GM12891 (cell line): Measurements from ENCODE around the gene ZKSCAN8.

Experiments used
- DNase-seq: peaks from one replicate; pipeline ENCODE4 v3.0.0; 2011; ENCODE audit warnings: low spot score; ENCODE audit not compliant: insufficient read length
- FAIRE-seq: peaks from 2 replicates; lab custom pipeline; 2011; peaks lifted over from hg19 to GRCh38; lab: Jason Lieb, UNC
- PAX5 ChIP-seq: IDR thresholded peaks from 2 replicates; pipeline ENCODE4 v1.6.1; 2011; ENCODE audit warnings: low read length, moderate library complexity, mild to moderate bottlenecking; ENCODE audit not compliant: insufficient read depth, severe bottlenecking
- POLR2A ChIP-seq: IDR thresholded peaks from 2 replicates; pipeline ENCODE4 v1.6.1; 2011; ENCODE audit warnings: low read depth, low read length, control low read depth
- POLR2AphosphoS5 ChIP-seq: IDR thresholded peaks from 2 replicates; pipeline ENCODE4 v1.6.1; 2011; ENCODE audit warnings: low read depth, low read length, control low read depth
- POU2F2 ChIP-seq: IDR thresholded peaks from 2 replicates; pipeline ENCODE4 v1.6.1; 2011; ENCODE audit warnings: low read depth, mild to moderate bottlenecking, control low read depth, low read length, moderate library complexity
- SPI1 ChIP-seq: IDR thresholded peaks from 2 replicates; pipeline ENCODE4 v1.6.1; 2011; ENCODE audit warnings: low read depth, low read length, control low read depth
- TAF1 ChIP-seq: IDR thresholded peaks from 2 replicates; pipeline ENCODE4 v1.6.1; 2011; ENCODE audit warnings: low read depth, low read length, control low read depth

Gene ZKSCAN8

GRCh38 chr6:28203201-28203600, 61.5 kb downstream of the ZKSCAN8 start:
- no peak for FAIRE-seq
- DNase-seq, result no peak
- TF ChIP-seq POU2F2 (no peak), SPI1 (no peak), PAX5 (no peak), TAF1 (no peak)

DNA sequence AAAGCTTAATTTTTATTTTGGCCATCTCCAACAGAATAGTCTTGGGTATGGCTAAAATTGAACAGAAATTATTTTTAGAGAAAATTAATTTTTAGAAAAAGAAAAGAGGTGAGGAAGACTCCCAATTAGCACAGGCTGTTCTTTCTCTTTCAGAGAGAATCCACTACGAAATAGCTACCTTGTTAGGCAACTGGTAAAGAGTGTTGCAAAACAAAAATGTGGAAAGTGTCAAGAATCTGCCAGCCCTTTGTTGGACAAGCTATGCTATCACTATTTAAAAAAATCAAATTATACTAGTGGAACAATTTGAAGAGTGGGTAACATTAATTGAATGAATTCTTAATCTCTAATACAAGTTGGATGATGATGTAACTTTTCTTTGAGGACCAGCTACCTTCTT, 64.2 kb downstream of the ZKSCAN8 start:
- no peak for FAIRE-seq
- no peak for TF ChIP-seq POU2F2
- no peak for TF ChIP-seq SPI1
- TF ChIP-seq POLR2AphosphoS5, result no peak
- TF ChIP-seq TAF1, result no peak
- no peak for TF ChIP-seq POLR2A
- no peak for TF ChIP-seq PAX5
- no peak for DNase-seq

DNA sequence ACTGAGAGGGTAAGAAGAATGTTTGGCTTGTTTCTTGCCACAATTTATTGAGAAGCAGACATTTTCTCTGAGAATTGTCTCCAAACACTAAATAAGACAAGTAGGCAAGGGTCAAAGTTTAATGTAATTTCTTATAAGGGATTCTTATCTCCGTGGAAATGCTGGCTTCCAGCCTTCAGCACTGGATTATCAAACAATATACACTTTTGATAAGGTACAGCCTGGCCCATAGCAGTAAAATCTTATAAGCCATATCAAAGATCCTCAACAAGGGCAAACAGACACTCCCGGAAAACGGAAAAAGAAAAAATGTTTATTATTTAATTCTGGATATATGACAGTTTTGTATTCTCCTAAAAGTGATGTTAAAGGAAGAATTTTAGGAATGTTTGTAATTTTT, 64.8 kb downstream of the ZKSCAN8 start:
- TF ChIP-seq SPI1, result no peak
- no peak for TF ChIP-seq PAX5
- TF ChIP-seq POU2F2, result no peak
- TF ChIP-seq POLR2A, result no peak
- TF ChIP-seq POLR2AphosphoS5, result no peak
- no peak for TF ChIP-seq TAF1
- DNase-seq (no peak), FAIRE-seq (no peak)

DNA sequence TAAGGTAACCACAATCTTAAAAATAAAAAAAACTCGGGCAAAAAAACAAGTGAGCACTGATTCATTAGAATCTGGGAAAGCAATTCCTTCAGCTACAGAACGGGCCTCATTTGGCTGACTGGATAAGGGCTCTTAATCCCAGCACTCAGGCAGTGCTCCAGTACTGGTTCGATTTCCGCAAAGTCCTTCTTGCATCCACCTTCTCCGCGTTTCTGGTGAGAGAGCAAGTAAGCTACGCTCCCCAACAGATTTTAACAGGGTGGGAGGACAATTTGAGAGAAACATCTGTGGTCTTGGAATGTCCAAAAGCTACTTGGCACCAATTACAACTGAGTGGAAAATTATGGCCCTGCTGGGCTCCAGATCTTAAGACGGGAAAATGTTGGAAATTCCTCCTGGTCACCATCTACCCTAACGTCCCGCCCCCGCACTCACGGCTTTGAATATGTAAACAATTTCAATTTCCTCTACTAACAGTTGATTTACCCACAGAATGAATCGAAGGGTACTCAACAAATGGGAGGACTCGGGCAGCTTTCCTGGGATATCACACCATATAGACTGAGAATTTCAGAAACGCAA, 65.3 kb downstream of the ZKSCAN8 start:
- DNase-seq (no peak), FAIRE-seq (peak; percentile 54)
- TF ChIP-seq POLR2AphosphoS5 (no peak), SPI1 (no peak), POLR2A (no peak), PAX5 (no peak), POU2F2 (no peak), TAF1 (no peak)

- FAIRE-seq, result peak; percentile 83
- TF ChIP-seq SPI1, result peak; percentile 38; the same call in 1 of the 2 replicates
- no peak for TF ChIP-seq POLR2A
- no peak for DNase-seq
Measured at GRCh38 chr6:28207510-28208110, 65.9 kb downstream of the ZKSCAN8 start.

- no peak for TF ChIP-seq POLR2AphosphoS5
- no peak for TF ChIP-seq PAX5
- no peak for TF ChIP-seq POU2F2
- no peak for TF ChIP-seq SPI1
- TF ChIP-seq POLR2A, result no peak
- TF ChIP-seq TAF1, result no peak
- FAIRE-seq (peak; percentile 57), DNase-seq (no peak)
Measured at GRCh38 chr6:28208111-28208659, 66.5 kb downstream of the ZKSCAN8 start.
